Measurements from ENCODE around the gene ZNF275. TPM values are rescaled to one million over a fixed set of nuclear protein-coding genes. Genes with fewer than 3 reads are reported as not detected.
"Not testable (repeated sequence)": the region's sequence is repeated elsewhere in the genome, so short reads cannot be mapped to it uniquely, and the experiment has no call there.

The ZNF275 gene, protein sequence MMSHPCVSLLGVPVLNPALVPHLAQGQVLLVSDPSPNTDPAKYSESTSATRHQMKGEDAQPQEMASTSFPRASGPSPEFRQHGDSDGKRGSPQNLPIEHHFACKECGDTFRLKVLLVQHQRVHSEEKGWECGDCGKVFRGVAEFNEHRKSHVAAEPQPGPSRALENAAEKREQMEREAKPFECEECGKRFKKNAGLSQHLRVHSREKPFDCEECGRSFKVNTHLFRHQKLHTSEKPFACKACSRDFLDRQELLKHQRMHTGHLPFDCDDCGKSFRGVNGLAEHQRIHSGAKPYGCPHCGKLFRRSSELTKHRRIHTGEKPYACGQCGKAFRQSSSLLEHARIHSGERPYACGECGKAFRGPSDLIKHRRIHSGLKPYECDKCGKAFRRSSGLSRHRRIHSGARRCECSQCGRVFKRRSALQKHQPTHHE
- 5.1 and 5.9 TPM in 2 replicates for total RNA-seq

DNA sequence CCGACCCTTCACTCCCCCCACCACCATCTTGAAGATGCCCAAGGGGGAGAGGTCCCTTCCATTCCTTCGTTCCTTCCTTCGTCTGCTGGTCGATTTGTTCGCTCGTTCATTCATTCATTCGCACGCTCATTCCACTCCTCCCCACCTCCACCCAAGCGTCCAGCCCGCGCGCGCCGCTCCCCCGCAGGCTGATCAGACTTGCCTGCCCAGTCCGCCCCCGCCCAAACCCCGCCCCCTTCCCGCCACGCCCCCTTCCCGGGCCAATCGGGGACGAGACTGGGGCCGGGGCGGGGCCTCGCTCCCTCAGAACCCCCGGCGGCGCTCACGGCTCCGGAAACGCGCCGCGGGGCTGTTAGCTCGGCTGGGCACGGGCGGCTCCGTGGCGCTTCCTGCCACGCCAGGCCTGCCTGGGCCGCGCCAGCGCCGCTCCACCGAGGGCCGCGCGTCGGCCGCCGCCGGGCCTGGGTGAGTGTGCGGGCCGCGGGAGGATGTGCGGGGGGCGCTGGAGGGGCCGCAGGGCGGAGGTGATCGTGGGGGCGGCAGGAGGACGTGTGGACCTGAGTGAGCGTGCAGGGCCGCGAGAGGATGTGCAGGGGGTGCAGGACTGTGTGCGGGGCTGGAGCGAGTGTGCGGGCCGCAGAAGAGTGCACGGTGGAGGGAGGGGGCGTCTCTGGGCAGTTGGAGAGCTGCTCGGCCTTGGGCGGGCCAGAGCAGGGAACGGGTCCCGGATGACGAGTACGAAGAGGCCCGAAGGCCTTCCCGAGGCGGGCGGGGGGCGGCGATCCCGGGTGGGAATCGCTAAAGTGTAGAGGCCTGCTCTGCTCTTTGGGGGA lies at the start of gene ZNF275:
ZNF275 (plus strand) TSS at position 333 of the 833 bp plus-strand sequence. CDS start 2,527 bp downstream, outside the sequence.
- DNase-seq (ENCODE audit: low read depth, low spot score) = peak; percentile 15

DNA sequence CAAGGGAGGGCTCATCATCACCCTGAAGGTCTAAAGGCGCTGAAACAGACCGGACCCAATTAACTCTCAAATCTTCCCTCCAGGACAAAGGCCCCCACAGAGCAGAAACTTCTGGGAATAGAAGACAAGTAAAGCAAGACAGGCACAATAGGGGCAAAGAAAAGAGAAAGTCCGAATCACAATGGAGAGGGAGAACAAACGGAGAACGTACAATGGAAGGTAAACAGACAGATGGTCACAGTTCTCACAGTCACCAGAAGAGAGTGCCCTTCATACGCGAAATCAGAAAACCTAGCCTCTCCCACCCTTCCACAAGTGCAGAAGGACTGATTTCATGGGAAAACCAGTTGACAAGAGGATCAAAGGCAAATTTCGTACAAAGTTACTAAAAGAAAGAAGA lies 48.3 kb upstream of the ZNF275 start:
- not testable (repeated sequence) for DNase-seq (ENCODE audit: low read depth, low spot score)

DNA sequence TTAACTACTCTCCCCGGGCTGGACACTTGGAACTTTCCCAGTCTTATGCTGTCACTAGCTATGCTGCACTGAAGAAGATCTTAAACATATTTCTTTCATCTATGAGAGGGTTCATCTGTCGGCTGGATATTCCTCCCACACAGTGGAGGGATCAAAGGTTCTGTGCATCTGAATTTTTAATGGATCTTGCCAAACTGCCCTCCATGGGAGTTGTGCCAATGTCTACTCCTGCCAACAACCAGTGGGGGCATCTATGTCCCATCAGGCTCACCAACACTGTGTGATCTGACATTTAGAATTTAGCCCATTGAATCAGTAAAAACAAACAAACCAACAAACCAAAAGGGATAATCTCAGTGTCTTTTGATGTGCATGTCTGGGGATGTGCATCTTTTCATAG lies 45.1 kb upstream of the ZNF275 start:
- DNase-seq (ENCODE audit: low read depth, low spot score) = not testable (repeated sequence)

DNA sequence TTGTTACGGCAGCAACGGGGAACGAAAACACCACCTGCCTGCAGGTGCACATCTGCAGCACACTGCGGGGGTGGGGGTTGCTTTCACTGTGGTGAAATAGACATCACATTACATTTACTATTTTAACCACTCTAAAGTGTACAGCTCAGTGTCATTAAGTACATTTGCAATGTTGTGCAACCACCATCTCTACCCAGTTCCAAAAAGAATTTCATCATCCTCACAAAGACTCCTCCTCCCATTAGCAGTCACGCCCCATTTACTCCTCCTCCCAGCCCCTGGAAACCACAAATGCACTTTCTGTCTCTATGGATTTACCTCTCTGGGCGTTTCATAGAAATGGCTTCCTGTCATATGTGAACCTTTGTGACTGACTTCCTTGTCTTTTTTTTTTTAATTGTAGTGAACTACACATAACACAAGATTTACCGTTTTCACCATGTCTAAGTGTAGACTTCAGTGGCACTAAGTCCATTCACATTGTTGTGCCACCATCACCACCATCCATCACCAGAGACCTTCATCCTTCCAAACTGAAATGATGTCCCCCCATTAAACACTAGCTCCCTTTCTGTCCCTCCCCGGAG lies 40.4 kb upstream of the ZNF275 start:
- not testable (repeated sequence) for DNase-seq (ENCODE audit: low read depth, low spot score)

DNA sequence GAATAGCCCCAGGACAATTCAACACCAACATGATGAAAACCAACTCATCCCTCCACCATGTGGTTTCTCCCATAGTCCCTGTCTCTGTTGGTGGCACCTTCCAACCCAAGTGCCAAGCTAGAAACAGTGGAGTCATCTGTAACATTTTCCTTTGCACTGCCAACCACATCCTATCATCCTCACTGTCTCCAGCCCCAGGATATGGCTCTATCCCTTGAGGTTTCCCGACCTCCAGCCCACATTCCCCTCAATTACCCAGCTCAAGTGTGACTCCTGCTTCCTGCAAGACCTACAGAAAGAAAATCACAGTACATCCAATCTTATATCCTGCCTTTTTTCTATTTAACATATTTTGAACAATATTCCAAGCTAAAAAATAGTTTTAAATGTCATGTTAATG lies 36.6 kb upstream of the ZNF275 start:
- no peak for DNase-seq (ENCODE audit: low read depth, low spot score)

DNA sequence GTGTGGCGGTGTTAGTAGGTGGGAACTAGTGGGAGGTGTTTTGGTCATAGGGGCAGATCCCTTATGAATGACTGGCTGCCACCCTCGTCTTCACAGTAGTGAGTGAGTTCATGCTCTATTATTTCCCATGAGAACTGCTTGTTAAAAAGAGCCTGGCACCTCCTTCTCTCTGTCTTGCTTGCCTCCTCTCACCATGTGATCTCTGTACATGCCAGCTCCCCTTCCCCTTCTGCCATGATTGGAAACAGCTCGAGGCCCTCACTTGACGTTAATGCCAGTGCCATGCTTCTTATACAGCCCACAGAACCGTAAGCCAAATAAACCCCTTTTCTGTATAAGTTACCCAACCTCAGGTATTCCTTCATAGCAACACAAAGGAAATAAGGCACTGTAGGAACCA lies 34.1 kb upstream of the ZNF275 start:
- no peak for DNase-seq (ENCODE audit: low read depth, low spot score)

DNA sequence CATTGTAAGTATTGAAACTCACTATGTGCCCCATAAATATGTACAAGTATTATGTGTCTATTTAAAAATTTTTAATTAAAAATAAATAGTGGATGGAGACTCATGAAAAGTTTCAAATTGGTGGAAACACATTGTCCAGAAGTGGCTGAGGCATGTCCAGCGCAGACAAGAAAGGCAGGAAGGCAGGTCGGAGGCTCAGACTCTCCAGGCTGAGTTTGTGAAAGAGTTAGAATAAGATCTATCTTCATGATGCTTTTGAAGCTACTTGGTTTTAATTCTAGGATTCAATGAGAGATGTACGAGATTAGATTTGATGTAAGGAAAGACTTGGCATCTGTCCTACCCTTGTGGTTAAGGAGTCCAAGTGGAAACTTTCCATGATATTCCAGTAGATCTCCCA lies 32.2 kb upstream of the ZNF275 start:
- DNase-seq (ENCODE audit: low read depth, low spot score) = no peak

DNA sequence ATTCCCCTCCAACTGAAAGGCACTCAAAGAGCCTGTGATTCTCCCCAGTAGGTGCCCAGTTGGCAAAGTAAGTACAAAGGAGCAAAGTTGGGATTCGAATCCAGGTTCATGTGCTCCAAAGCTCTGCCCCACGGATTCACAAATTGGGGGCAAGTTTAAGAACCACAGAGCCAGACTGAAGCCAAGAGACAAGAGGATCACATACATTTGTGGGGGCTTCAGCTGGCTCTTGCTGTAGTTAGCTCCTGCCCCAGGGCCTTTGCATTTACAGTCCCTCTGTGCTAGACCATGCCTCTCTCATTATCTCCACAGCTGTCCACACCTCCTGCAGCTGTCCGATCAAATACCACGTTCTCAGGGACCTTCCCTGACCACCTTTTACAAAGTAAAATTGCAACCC lies 31.2 kb upstream of the ZNF275 start:
- DNase-seq (ENCODE audit: low read depth, low spot score) = no peak

DNA sequence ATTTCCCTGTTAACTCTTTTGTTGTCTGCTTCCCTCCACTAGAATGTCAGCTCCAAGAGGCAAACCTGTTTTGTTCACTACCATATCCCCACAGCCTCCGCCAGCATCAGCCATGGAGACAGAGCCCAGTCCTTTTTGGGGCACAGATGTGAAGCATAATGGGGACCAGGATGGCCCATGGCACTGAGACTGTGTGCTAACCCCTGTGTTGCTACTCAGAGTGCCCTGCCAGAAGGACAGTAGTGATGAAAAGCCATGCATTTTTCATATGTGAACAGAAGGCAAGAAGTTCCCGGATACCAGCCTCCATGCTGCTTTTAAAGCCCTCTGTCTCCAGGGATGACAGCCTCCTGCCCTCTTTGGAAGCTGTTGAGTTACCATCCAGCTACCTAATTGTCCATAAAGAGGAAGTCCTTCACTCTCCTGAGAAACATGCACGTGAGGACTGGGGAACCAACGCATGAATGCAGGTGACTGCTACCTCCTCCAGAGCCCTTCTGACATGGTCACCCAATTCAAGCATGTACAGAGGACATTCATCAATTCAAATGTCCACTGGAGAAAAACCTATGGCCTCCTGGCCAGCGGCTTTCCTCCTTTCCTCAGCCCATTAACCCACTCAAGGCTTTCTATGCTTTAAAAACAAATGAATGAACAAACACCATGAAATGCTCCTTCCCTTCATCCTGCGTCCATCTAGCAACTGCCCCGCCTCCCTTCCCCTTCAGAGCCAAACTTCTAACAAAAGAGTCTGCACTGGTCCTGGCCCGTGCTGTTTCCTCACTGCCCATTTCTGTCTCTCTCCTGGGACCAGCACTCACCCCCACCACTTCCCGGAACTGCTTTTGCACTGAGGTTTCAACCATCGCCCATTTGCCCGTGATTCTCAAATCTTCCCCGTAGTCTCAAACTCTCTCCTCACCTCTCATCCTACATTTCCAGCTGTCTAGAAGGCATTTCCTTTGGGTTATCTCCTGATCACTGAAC lies 30.4 kb upstream of the ZNF275 start:
- no peak for DNase-seq (ENCODE audit: low read depth, low spot score)

DNA sequence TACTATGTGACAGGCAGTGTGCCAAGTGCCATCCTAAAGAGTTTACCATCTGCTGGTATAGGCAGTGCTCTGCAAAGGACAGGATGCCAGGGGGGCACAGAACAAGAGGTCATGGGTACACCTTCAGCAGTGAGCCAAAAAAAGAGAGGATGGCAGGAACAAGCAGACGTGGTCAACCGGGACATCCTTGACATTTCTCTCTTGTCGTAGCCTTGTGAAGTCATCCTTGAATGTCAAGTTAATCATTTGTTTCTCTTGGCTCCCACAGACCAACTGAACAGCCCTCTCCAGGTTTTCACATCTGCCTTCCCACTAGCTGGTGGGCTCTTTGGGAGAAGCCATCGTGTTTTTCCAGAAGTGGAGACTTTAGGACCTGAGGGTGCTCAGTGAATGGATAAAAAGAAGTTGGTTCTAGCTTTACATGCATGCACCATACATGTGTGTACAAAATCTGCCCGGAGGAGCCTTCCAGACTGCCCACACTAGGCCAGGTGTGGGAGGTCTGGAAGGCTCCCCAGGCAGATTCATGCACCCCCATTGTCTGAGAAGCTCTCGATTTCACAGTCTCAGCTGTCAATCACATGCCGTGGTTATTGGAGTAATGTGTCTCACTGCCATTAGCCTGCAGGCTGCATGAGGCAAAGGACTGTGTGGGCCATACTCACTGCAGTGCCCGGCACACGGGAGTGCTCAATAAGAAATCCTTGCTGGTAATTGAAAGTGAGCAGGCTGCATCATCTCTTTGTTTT lies 28.8 kb upstream of the ZNF275 start:
- no peak for DNase-seq (ENCODE audit: low read depth, low spot score)

DNA sequence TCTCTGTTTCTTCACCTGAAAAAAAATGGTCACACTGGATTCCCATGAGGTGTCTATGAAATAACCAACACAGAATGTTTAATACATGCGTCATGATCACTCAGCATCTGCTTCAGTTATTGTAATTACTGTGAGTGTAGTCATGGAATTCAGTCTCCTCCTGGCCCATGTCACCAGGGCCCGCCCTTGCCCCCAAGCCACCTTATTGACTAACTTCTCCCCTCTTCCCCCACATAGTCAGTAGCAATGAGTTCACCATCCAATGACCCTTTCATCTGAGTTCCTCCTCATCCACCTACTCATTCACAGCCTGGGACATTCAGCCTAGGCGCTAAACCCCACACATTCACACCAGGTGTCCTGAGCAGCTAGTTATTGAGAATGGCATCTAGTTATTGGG lies 28.0 kb upstream of the ZNF275 start:
- DNase-seq (ENCODE audit: low read depth, low spot score) = no peak

DNA sequence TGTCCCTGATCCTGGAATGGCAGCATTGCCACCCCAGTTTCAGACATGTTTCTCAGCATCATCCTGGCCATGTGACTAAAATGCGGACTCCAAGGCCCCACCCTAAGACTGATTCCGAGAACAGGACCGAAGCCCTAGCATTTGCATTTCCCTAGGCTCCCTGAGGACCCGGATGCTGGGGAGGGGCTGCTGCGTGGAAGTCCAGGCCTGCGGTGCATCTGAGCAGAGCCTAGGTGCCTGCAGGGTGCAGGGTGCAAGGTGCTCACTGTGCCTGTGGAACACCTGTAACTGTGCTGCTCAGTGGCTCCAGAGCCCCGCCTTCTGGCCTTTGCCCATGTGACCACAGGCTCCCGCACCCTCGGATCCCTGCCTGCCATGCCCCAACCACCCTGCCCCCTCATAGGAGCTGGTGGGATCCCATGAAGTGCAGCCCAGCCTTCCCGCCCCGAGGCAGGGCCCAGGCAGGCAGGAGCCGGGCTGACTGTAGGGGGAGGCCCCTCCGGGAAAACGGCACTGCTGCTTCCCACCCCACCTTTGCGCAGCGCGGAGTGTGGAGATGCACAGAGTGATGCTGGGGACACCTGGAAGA lies 27.3 kb upstream of the ZNF275 start:
- DNase-seq (ENCODE audit: low read depth, low spot score) = no peak

DNA sequence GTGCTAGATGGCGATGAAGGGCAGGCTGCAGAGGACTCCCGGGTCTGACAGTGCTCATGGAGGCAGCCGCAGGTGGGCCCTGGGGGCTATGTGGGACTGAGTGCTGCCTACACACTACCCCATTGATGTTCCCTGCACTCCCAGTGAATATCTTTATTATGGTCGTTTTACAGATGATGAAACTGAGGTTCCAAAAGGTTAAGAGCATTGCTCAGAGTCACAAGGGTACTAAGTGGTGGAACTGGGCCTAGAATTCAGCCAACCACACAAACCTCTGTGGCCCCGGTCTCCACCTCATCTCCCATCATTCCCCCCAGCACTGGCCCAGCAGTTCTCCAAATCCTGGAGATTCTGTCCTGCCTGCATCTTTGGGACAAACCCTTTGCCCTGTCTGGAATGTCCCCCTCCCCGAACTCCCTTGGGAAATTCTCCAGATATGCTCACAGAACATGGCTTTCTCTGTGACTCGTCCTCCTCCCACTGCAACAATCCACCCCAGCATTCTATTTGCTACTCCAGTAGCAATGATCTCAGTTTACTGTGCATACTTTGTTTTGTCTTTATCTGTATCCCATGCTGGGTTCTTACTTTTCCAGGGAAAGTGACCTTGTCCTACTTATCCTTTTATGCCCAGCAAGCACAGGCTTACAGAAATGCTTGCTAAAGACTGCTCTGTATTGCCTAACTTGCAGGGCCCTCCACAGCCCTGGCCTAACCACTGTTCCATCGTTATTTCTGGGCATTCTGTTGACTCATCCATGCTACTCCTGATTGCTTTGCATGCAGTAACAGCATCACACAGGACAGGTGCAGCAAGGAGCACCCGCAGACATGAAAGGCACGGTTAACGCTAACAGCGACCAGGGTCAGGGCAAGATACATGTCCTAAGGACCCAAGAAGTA lies 26.4 kb upstream of the ZNF275 start:
- no peak for DNase-seq (ENCODE audit: low read depth, low spot score)

DNA sequence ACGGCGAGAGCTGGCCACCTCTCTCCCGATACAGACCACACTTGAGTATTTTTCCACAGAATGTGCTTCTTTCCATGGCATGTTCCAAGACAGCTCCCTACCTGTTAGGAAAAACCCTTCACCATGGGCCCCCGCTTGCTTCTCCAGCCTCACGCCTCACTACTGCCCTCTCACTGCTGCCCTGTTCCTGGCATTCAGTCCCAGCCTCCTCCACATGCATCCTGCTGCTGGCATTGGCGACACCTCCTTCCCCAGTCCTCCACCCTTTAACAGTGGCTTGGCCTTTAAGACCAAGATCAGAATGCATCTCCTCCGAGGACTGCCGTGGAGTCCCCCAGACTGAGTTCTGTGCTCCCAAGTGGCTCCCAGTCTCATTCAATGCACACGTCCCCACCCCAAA lies 23.1 kb upstream of the ZNF275 start:
- DNase-seq (ENCODE audit: low read depth, low spot score) = no peak

DNA sequence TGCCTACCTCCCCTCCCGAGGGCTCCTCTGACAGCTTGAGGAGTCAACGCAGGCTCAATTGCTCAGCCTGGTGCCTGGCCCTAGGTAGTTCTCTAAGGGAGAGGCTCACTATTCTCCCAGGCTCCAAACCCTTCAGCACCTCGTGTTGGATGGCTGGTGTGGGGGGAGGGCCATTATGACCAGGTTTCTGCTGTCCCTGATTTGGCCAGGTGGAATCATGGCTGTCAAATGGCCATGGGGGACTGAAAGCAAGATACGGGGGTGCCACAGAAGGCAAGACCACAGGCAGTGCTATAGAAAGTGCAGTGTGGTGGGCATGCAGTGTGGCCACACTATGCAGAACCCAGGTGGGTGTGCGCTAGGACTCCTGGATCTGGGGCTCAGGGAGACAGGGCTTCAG lies 21.9 kb upstream of the ZNF275 start:
- no peak for DNase-seq (ENCODE audit: low read depth, low spot score)

DNA sequence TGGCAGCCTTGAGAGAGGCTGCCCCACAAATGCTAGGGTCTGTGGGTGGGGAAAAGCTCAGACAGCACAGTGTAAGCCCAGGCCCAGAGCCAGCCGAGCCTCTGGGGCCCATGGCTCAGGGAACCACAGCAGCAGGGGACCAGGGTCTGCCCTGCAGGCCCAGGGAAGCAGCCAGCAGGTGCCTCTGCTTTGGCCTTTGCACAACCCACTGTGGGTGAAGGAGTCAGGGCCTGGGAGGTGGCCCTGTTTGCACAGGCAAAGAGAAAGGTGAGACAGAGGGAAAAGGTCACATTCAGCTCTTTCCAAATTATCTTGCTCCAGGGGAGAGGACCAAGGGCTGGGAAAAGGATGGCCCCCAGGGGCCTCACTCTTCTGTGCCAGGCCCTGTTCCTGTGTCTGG lies 21.1 kb upstream of the ZNF275 start:
- no peak for DNase-seq (ENCODE audit: low read depth, low spot score)

DNA sequence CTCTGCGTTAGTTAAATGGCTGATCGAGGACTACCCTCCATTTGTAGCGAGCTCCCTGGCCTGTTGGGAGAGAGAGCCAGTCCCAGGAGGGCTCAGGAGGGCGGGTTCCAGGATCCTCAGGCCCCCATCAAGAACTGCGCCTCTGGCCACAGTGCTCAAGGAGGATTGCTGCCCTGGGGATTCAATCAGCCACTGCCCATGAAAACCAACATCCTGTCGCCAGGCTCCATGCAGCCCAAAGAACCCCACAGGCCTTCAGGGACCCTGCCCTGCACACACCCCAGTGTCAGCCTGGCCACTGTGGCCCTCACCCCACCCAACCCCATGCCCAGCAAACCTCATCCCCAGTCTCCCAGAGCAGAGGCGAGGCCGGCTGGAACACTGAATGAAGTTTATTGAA lies 16.6 kb upstream of the ZNF275 start:
- DNase-seq (ENCODE audit: low read depth, low spot score) = no peak

DNA sequence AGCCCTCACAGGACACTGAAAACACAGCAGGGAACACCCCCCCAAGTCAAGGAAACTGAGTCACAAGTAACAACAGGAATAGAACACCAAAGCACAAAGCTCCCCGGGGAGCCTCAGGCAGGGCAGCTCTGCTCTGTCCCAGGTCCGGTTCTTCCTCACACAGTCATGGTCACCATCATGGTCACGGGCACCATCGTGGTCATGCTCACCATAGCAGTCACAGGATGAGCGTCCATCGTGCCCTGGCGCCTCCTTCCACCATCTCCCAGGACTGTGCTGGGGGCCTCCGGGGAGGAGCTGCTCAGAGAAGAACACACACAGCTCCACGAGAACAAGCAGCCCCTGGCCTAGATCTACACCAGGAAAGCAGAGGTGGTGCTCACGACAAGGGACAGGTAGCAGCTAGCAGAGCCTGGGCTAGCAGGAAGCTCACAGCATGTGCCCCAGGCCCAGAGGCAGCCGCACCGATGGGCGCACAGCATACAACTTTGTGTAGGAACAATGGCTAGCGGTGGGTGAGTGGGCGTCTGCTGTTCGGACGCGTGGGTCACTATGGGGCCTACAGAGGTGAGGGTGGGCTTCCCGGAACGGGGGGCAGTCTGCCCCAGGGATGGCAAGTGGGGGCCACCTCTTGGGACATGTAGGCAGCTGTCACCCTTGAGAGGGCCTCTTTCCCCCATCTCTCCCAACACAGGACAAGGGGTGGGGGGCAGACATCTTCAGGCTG lies 15.8 kb upstream of the ZNF275 start:
- DNase-seq (ENCODE audit: low read depth, low spot score) = no peak
